ENCODE results near the gene PDE4D. TPM values are rescaled to one million over a fixed set of nuclear protein-coding genes. Genes with fewer than 3 reads are reported as not detected.
"Not testable (repeated sequence)": the region's sequence is repeated elsewhere in the genome, so short reads cannot be mapped to it uniquely, and the experiment has no call there.

PDE4D gene
- total RNA-seq, 2 experiments from 2014 or later, result 0.50 to 0.51 TPM

- H3K4me3 ChIP-seq (ENCODE audit: low read depth, low read length, poor library complexity, severe bottlenecking), result no peak overlapping the region
- TF ChIP-seq EZH2phosphoT487 (IDR thresholded peaks at IDR 0.05; ENCODE audit: borderline replicate concordance, low read depth, low read length) (no peak), CTCF (conservative IDR thresholded peaks at IDR 0.05; ENCODE audit: low read length) (no peak)
- H3K4me1 ChIP-seq (ENCODE audit: insufficient read depth, low read length, poor library complexity, severe bottlenecking), result no peaks in the 10 kb centered on the region
- POLR2A ChIA-PET, result no interaction called here
- H3K9me3 ChIP-seq (ENCODE audit: low read length), result no peaks in the 10 kb centered on the region
- CTCF ChIA-PET (ENCODE audit: unreplicated experiment), result no interaction called here
- no peaks in the 10 kb centered on the region for H3K79me2 ChIP-seq (ENCODE audit: insufficient read depth, low read depth, low read length)
- H3K36me3 ChIP-seq (ENCODE audit: insufficient read depth, low read length), result no peaks in the 10 kb centered on the region
- H3K4me2 ChIP-seq (ENCODE audit: low read length), result no peak overlapping the region
- intact Hi-C loops (cut with micrococcal nuclease; ENCODE audit: unreplicated experiment), result no loop called here
- BruUV-seq (replicated peaks), result no TSS peak
- H3K27ac ChIP-seq (ENCODE audit: low read depth, low read length, poor library complexity, severe bottlenecking), result no peak overlapping the region
- H2AFZ ChIP-seq (ENCODE audit: low read length), result no peak overlapping the region
- H4K20me1 ChIP-seq (ENCODE audit: insufficient read depth, low read length), result no peaks in the 10 kb centered on the region
- H3K9me2 ChIP-seq (ENCODE audit: insufficient read depth, low read length), result no peaks in the 10 kb centered on the region
- no peak for DNase-seq (ENCODE audit: low spot score)
These were observed 491.9 kb downstream of the PDE4D start for GRCh38 chr5:59401637-59402036.

GRCh38 chr5:59394956-59395355 lies 498.6 kb downstream of the PDE4D start:
- H3K9me3 ChIP-seq (ENCODE audit: low read length); H3K4me2 ChIP-seq (ENCODE audit: low read length); H4K20me1 ChIP-seq (ENCODE audit: insufficient read depth, low read length); H3K4me1 ChIP-seq (ENCODE audit: insufficient read depth, low read length, poor library complexity, severe bottlenecking); DNase-seq (ENCODE audit: low spot score); H2AFZ ChIP-seq (ENCODE audit: low read length); H3K9me2 ChIP-seq (ENCODE audit: insufficient read depth, low read length); H3K79me2 ChIP-seq (ENCODE audit: insufficient read depth, low read depth, low read length); H3K4me3 ChIP-seq (ENCODE audit: low read depth, low read length, poor library complexity, severe bottlenecking); H3K36me3 ChIP-seq (ENCODE audit: insufficient read depth, low read length); BruUV-seq (replicated peaks); H3K27ac ChIP-seq (ENCODE audit: low read depth, low read length, poor library complexity, severe bottlenecking); intact Hi-C loops (cut with micrococcal nuclease; ENCODE audit: unreplicated experiment); POLR2A ChIA-PET; CTCF ChIA-PET (ENCODE audit: unreplicated experiment): not testable (repeated sequence)

- Histone ChIP-seq H4K20me1 (ENCODE audit: insufficient read depth, low read length) (no peaks in the 10 kb centered on the region), H3K4me3 (ENCODE audit: low read depth, low read length, poor library complexity, severe bottlenecking) (no peak overlapping the region), H3K27ac (ENCODE audit: low read depth, low read length, poor library complexity, severe bottlenecking) (no peak overlapping the region), H3K9me2 (ENCODE audit: insufficient read depth, low read length) (no peaks in the 10 kb centered on the region), H2AFZ (ENCODE audit: low read length) (no peak overlapping the region), H3K9me3 (ENCODE audit: low read length) (no peaks in the 10 kb centered on the region), H3K79me2 (ENCODE audit: insufficient read depth, low read depth, low read length) (no peaks in the 10 kb centered on the region), H3K4me2 (ENCODE audit: low read length) (no peak overlapping the region), H3K36me3 (ENCODE audit: insufficient read depth, low read length) (no peaks in the 10 kb centered on the region), H3K4me1 (ENCODE audit: insufficient read depth, low read length, poor library complexity, severe bottlenecking) (no peaks in the 10 kb centered on the region)
- no peak for TF ChIP-seq CTCF (conservative IDR thresholded peaks at IDR 0.05; ENCODE audit: low read length)
- TF ChIP-seq EZH2phosphoT487 (IDR thresholded peaks at IDR 0.05; ENCODE audit: borderline replicate concordance, low read depth, low read length), result no peak
- POLR2A ChIA-PET, result interaction anchor here (0.7 kb wide), 1 partner anchor 416 kb away, joined by 3 read pairs; no protein-coding TSS in a partner anchor
- no peak for DNase-seq (ENCODE audit: low spot score)
- intact Hi-C loops (cut with micrococcal nuclease; ENCODE audit: unreplicated experiment), result no loop called here
- CTCF ChIA-PET (ENCODE audit: unreplicated experiment), result no interaction called here
- BruUV-seq (replicated peaks), result no TSS peak
These were observed 499.7 kb downstream of the PDE4D start for GRCh38 chr5:59393585-59394420.
